ENCODE results near the gene BRD9. TPM values are rescaled to one million over a fixed set of nuclear protein-coding genes. Genes with fewer than 3 reads are reported as not detected.

Gene BRD9
- total RNA-seq, 1 donor from 2014 or later = 23.6 TPM

DNA sequence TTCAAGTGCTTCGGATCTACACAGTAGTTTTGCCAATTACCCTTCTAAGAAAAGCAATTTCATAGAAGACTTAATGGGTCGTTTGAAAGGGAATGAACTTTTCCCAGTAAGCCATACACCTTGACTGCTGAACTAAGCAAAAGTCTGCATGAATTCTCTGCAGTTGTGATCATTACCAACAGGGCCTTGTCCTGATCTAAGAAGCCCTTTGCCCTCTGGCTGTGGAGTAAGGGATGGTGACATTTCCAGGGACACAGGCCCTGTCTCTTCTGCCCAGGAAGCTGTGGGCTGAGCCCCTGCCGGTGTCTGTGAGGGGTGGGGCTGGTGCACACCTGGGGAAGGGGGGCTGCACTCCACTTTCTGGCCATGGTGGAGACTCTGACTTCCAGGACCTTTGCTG lies 72.4 kb downstream of the BRD9 start:
- peaks cover 14% of the 10 kb centered on the region for H3K36me3 ChIP-seq
- H3K27ac ChIP-seq (replicated peaks) = no peak overlapping the region
- H3K4me1 ChIP-seq = no peaks in the 10 kb centered on the region
- H3K4me3 ChIP-seq = no peak overlapping the region
- TF ChIP-seq CTCF (IDR thresholded peaks at IDR 0.05; ENCODE audit: borderline replicate concordance) = no peak
- H3K9me3 ChIP-seq (replicated peaks) = peaks cover 7% of the 10 kb centered on the region
- no peaks in the 10 kb centered on the region for H3K27me3 ChIP-seq (ENCODE audit: low read depth)
- no peak for DNase-seq
- intact Hi-C loops (cut with micrococcal nuclease) = no loop called here

- H3K4me1 ChIP-seq = no peaks in the 10 kb centered on the region
- H3K9me3 ChIP-seq (replicated peaks) = peaks cover 9% of the 10 kb centered on the region
- H3K4me3 ChIP-seq = no peak overlapping the region
- no peak for TF ChIP-seq CTCF (IDR thresholded peaks at IDR 0.05; ENCODE audit: borderline replicate concordance)
- H3K27ac ChIP-seq (replicated peaks) = no peak overlapping the region
- intact Hi-C loops (cut with micrococcal nuclease) = no loop called here
- DNase-seq = no peak
- peaks cover 14% of the 10 kb centered on the region for H3K36me3 ChIP-seq
- no peaks in the 10 kb centered on the region for H3K27me3 ChIP-seq (ENCODE audit: low read depth)
Measured at GRCh38 chr5:819078-819477, 73.5 kb downstream of the BRD9 start.

DNA sequence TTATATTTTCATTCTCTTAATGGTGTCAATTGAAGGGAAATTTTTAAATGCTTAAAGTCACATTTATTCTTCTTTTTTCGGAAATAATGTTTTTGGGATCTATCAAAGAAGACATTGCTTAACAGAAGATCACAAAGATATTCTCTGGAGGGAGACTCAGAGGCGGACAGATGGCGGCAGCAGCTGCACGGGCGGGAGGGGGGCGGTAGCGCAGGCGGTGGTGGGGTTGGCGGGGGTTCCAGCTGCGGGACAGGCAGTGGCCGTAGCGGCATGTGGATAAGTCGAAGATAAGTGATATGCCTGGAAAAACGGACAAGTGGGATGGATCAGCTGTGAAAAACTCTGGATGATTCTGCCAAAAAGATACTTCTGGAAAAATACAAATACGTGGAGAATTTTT lies 76.4 kb downstream of the BRD9 start:
- TF ChIP-seq CTCF (IDR thresholded peaks at IDR 0.05; ENCODE audit: borderline replicate concordance) = no peak
- intact Hi-C loops (cut with micrococcal nuclease) = no loop called here
- Histone ChIP-seq H3K4me3 (no peak overlapping the region), H3K27ac (replicated peaks) (no peak overlapping the region), H3K4me1 (no peaks in the 10 kb centered on the region), H3K27me3 (ENCODE audit: low read depth) (no peaks in the 10 kb centered on the region), H3K36me3 (peaks cover 6% of the 10 kb centered on the region), H3K9me3 (replicated peaks) (peaks cover 9% of the 10 kb centered on the region)
- no peak for DNase-seq

GRCh38 chr5:815449-815848 lies 77.2 kb downstream of the BRD9 start:
- Histone ChIP-seq H3K4me3 (no peak overlapping the region), H3K9me3 (replicated peaks) (peaks cover 9% of the 10 kb centered on the region), H3K27me3 (ENCODE audit: low read depth) (no peaks in the 10 kb centered on the region), H3K27ac (replicated peaks) (no peak overlapping the region), H3K4me1 (no peaks in the 10 kb centered on the region), H3K36me3 (peaks cover 6% of the 10 kb centered on the region)
- intact Hi-C loops (cut with micrococcal nuclease) = no loop called here
- DNase-seq = no peak
- no peak for TF ChIP-seq CTCF (IDR thresholded peaks at IDR 0.05; ENCODE audit: borderline replicate concordance)

Other genes starting within 250 kb of the BRD9 start
- gene TPPP, start 199.4 kb downstream of the BRD9 start, total RNA-seq = 21.6 TPM
- gene ZDHHC11B, start 108.1 kb downstream of the BRD9 start, total RNA-seq = 13.4 TPM
- gene ZDHHC11, start 41.8 kb downstream of the BRD9 start, total RNA-seq = 18.7 TPM
- gene TRIP13, start 83 bp upstream of the BRD9 start, total RNA-seq = 0.44 TPM
- 3.7 TPM for gene NKD2, start 116.0 kb upstream of the BRD9 start, total RNA-seq
- gene SLC12A7, start 219.3 kb upstream of the BRD9 start, total RNA-seq = 140 TPM

Data from left ventricle myocardium inferior (tissue), 1 donor.